GM23338 (cell line): ENCODE results near the gene ETHE1.

Source experiments
- CREB1 ChIP-seq: fragments of 250-450 bp; sonication (Bioruptor Pico); IDR thresholded peaks from 2 replicates; pipeline ENCODE4 v1.5.0; 2020; ENCODE audit warnings: low read depth, mild to moderate bottlenecking, moderate library complexity
- CTCF ChIP-seq, 2 experiments: fragments of 200-600 bp in 1 of 2; sonication (generic) in 1 of 2; conservative IDR thresholded peaks; 2 replicates each; pipeline versions ENCODE4 v1.5.1 to v1.6.1; 2016 to 2017; ENCODE audit warnings: antibody characterized with exemption in 2 of 2, low read depth in 2 of 2, mild to moderate bottlenecking in 2 of 2, moderate library complexity in 1 of 2
- ETS1 ChIP-seq: IDR thresholded peaks from 2 replicates; pipeline ENCODE4 v1.6.1; 2016; ENCODE audit warnings: antibody characterized with exemption
- EZH2 ChIP-seq: fragments of 200-600 bp; sonication (generic); IDR thresholded peaks from one replicate; pipeline ENCODE4 v1.8.0; 2017; ENCODE audit warnings: antibody characterized with exemption, mild to moderate bottlenecking, low read depth; ENCODE audit not compliant: unreplicated experiment
- EZH2phosphoT487 ChIP-seq: fragments of 200-600 bp; sonication (generic); IDR thresholded peaks from one replicate; pipeline ENCODE4 v1.8.1; 2018; ENCODE audit warnings: antibody characterized with exemption; ENCODE audit not compliant: unreplicated experiment
- STAT1 ChIP-seq: IDR thresholded peaks from one replicate; pipeline ENCODE4 v1.6.1; 2016; ENCODE audit warnings: antibody characterized with exemption; ENCODE audit not compliant: unreplicated experiment

GRCh38 chr19:43503501-43504425 is 23.2 kb downstream of the ETHE1 start:
- TF ChIP-seq CTCF (conservative IDR thresholded peaks at IDR 0.05; ENCODE audit: low read depth in 2 of 2) (peak in 1 of 2 experiments; percentile 64; a peak in 3 of 4 replicates), EZH2 (no peak), STAT1 (no peak), ETS1 (no peak), CREB1 (CRISPR knock-in tag) (0 out of 2 replicates have a peak, but pooled peaks have one; percentile 37), EZH2phosphoT487 (no peak)
